GM18870 (cell line): ENCODE results near the gene NIPA2.
"Not testable (repeated sequence)": the region's sequence is repeated elsewhere in the genome, so short reads cannot be mapped to it uniquely, and the experiment has no call there.

Experiments
- ATAC-seq: cut with Tn5 transposase; IDR thresholded peaks from one replicate; pipeline ENCODE4 v1.9.1; 2021; ENCODE audit warnings: moderate library complexity; ENCODE audit not compliant: unreplicated experiment

Gene NIPA2

GRCh38 chr15:22838292-22839042 is at the start of gene NIPA2:
TSS of gene NIPA2 (plus strand) at chr15:22838666. CDS start at chr15:22851732, 13,066 bp downstream.
- ATAC-seq, result peak; percentile 65

DNA sequence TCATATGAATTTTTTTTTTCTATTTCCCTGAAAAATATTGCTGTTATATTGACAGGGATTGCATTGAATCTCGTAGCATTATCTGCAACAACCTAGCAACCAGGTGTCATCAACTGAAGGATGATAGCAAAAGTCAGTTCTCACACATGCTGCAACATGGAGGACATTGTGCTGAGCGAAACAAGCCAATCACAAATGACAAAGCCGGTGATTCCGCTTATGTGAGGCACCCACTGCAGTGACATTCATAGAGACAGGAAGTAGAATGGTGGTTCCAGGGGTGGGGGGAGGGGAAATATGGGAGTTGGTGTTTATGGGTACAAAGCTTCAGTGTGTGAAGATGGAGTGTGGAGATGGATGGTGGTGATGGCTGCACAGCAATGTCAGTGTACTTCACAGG is 44.4 kb upstream of the NIPA2 start:
- no peak for ATAC-seq

DNA sequence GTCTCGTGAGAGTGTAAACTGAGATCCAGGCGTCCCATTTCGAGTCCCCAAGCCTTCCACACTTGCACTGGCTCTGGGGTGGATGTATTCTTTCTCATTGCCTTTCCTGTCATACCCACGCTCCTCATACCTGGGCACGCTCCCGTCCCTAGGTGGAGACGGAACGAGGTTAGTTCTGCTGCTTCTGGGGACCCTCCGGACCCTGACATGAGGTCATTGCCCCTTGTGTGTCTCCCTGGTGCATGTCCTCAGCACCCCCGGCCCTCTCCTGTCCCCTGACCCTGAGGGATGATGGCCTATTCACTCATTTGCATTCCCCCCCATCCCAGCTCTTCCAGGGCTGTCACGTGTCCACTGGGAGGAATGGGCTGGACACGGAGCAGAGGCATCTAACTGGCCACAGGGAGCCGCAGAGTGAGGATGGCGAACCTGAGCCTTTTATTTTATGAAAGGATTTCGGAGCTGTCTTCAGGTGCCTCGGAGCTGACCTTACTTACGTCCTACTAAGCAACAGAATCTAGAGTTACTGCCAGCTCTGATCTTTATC is 43.8 kb upstream of the NIPA2 start:
- ATAC-seq, result no peak

DNA sequence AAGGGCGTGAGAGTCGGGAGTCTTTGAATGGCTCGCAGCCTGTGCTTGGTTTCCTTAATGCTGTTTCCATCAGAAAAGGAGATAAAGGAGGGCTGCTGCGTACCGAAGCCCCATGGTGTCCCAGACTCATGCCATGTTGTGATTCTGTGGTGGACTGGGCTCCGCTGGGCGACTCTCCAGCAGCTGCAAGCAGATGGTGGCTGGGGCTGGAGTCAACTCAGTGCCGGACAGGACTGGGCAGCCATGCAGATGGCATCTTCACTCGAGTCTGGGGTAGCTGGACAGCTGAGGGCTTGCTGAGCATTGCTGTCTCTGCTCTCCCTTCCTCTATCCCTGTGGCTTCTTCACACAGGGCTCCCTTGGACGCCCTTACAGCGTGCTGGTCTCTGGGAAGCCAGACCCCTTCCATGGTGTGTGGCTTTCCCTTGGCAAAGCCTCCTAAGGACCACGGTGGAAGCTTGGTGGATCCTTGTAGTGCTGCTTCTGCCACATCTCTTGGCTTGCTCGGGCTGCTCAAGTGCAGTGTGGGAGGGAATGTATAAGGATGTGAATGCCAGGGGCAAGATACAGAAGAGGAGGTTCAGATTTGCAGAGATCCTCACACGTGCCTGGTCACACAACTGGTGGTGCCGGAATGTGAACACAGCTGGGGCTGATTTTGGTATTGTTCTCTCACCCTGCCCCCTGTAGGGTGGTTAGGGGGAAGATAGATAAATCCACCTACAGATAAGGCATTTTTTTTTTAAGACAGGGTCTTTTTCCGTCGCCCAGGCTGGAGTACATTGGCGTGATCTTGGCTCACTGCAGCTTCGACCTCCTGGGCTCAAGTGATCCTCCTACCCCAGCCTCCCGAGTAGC is 43.0 kb upstream of the NIPA2 start:
- no peak for ATAC-seq

GRCh38 chr15:22796079-22796478 is 42.4 kb upstream of the NIPA2 start:
- no peak for ATAC-seq

DNA sequence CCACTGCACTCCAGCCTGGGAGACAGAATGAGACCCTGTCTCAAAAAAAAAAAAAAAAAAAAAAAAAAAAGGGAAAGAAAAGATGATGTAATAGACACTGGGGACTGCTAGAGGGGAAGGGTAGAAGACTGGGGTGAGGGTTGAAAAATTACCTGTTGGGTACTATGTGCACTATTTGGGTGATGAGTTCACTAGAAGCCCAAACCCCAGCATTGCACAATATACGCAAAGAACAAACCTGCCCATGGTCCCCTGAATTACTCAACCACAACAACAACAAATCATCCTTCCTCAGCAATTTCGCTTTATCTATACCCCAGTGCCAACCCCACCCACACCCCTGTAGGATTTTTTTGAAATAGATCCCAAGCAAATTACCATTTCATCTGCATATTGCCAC is 38.6 kb upstream of the NIPA2 start:
- no peak for ATAC-seq

GRCh38 chr15:22803006-22803405 is 35.5 kb upstream of the NIPA2 start:
- ATAC-seq, result not testable (repeated sequence)

GRCh38 chr15:22806156-22806555 is 32.3 kb upstream of the NIPA2 start:
- ATAC-seq, result no peak

DNA sequence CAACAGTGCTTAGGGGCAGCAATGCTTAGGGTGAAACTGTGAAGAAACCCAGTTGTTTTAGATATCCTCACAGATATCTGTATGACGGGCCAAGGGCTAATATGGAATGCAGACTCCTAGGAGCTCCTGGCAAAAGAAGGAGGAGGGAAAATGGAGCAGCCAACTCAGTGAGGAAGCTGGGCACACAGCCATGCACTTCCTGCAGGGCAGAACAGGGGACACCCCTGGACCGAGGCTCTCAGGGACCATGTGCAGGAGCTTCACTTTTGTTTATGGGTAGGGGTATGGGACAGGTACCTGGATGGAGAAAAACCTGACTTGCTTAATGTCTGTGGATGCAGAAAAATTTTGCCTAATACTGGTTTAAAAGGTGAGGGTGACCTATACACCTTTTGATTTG is 31.8 kb upstream of the NIPA2 start:
- ATAC-seq, result no peak

- ATAC-seq, result not testable (repeated sequence)
Observed at GRCh38 chr15:22807831-22808230, 30.6 kb upstream of the NIPA2 start.

DNA sequence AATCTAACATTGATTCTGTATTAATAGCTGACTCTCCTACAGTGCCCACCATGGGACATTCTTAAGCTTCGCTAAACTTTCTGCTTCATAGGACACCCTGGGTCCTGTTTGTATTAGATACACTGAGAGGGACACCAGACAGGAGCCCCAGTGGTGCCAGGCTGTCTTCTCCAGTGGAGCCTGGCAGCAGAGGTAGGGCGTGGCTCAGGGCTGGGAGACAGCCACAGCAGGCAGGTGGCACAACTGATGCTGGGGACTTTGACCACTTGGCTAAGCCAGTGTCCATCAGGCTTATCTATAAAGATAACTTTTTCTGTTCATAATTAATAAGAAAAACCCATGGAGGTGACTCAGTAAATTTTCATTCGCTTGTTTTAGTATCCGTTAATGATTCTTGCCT is 30.2 kb upstream of the NIPA2 start:
- ATAC-seq, result no peak

DNA sequence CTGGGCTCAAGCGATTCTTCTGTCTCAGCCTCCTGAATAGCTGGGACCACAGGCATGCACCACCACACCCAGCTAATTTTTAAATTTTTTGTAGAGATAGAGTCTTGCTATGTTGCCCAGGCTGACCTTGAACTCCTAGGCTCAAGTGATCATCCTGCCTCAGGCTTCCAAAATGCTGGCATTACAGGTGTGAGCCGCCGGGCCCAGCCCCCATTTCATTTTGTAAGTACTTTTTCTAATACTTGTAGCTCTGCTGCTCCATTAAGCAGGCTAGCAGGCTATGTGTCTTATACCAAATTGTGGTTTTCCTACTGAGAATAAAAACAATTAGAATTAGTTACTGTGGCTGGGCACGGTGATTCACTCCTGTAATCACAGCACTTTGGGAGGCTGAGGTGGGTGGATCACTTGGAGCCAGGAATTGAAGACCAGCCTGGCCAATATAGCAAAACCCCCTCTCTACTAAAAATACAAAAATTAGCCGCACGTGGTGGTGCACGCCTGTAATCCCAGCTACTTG is 29.6 kb upstream of the NIPA2 start:
- no peak for ATAC-seq

DNA sequence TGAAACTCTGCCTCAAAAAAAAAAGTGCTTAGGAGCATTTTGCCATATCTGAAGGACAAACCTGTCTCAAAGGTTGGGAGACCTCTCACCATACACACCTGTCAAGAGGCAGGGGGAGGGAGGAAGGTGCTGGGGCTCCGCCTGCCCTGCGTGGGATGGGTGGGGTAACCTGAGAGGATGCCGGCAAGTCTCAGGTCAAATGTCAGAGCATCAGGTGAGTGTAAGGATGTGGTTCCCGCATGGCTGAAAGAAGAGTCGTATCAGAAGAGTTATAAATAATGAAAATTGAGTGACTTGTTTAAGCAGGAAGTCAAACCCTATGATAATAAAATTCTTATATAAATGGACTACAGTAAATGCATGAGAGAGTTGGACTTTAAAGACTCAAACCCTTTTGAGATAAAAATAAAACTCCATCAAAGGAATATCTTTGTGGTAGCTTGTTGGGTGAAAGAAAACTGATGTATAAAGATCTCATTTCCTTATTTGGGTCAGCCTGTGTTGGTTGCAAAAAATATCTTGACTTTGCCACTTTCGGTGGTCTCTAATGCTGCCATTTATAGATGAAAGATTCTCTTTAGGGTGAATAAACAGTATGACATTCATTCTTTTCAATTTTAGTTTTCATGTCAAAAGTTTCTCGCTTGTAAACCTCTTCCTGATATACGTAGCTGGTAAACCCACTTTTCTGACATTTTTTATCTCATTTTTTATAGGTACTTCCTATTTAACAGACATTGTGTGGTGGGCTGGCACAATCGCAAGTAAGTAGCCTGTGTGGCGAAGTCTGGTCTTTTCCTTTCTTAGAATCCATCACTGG is 28.2 kb upstream of the NIPA2 start:
- no peak for ATAC-seq

GRCh38 chr15:22810853-22811338 is 27.6 kb upstream of the NIPA2 start:
- no peak for ATAC-seq

- ATAC-seq, result no peak
Observed at GRCh38 chr15:22811640-22812039, 26.8 kb upstream of the NIPA2 start.

GRCh38 chr15:22813844-22814243 is 24.6 kb upstream of the NIPA2 start:
- no peak for ATAC-seq

DNA sequence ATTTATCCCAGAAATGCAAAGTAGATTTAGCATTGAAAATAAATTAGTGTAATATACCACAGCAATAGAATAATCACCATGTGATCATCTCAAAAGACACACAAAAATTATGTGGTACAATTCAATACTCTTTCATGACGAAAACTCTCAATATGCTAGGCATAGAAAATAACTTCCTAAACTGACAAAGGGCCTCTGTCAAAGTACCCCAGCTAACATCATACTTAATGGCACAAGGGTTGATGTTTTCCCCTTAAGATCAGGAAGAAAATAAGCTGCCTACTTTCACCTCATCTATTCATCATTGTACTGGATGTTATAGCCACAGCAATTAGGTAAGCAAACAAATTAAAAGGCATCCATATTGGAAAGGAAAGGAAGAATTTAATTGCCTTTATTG is 22.7 kb upstream of the NIPA2 start:
- no peak for ATAC-seq

DNA sequence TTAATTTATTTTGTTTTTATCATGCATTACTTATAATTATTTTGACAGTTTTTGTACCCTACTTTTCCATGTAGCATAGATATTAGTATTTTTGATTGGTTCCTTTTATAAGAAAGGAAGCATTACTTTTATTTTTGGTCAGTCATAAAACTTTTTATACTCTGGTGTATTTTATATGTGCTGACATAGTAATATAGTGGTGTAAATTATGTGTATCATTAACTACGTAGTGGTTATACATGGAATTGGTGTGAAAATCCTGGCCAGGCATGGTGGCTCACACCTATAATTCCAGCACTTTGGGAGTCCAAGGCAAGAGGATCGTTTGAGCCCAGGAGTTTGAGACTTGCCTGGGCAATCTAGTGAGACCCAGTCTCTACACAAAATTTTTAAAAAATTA is 18.8 kb upstream of the NIPA2 start:
- no peak for ATAC-seq

- no peak for ATAC-seq
Observed at GRCh38 chr15:22823495-22824128, 14.9 kb upstream of the NIPA2 start.

GRCh38 chr15:22827125-22827524 is 11.3 kb upstream of the NIPA2 start:
- ATAC-seq, result no peak
